ENCODE results near the gene SLBP.
A peak's percentile ranks its signal among the peaks of the same experiment; 100 is the strongest.
"Not testable (repeated sequence)": the region's sequence is repeated elsewhere in the genome, so short reads cannot be mapped to it uniquely, and the experiment has no call there.

Gene SLBP

DNA sequence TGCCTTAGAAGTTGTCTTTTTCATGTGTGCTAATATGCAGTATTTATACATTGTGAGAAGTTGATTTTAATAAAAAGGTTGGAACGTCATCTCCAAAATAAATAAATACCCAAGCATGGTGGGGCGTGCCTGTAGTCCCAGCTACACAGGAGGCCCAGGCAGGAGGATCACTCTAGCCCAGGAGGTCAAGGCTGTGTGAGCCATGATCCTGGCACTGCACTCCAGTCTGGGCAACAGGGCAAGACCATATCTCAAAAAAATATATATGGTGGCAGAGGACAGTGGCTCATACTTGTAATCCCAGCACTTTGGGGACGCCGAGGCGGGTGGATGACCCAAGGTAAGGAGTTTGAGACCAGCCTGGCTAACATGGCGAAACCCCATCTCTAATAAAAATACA, 6.4 kb downstream of the SLBP start:
- DNase-seq: no peak

DNA sequence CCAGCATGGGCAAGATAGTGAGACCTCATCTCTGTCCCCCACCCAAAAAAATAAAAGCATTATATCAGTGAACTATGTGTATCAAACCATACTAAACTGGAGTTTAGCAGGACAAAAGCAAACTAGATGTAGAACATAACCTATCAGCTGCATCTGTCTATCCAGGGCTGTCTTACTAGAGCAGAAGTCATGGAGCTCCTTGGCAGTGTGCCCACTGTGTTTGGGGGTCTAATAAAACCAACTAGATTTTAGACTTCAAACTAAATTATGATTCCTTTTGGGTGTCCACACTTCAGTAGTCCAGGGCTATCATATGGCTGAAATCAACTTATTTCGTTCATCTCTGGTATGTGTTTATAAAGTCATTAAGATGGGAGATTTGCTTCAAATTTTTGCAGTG, 8.3 kb downstream of the SLBP start:
- DNase-seq: no peak

GRCh38 chr4:1701671-1702070, 10.4 kb downstream of the SLBP start:
- DNase-seq: not testable (repeated sequence)

DNA sequence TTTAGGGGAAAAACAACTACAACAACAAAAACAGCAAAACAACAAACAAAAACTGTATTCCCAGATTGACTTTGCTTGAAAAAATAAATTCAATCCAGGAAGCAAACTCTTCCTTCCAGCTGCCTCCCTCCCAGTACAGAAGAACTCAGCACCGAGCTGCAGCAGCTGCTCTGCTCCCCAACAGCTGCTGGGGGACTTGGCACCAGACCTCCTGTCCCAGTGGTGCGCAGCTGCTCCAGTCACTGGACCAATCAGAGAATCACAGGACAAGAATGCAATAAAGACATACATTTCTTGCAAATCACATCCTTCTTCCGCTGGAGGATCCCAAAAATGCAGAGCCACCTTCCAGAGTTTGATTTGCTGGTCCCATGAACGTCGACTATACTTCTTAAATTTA, 16.2 kb downstream of the SLBP start:
- no peak for DNase-seq

DNA sequence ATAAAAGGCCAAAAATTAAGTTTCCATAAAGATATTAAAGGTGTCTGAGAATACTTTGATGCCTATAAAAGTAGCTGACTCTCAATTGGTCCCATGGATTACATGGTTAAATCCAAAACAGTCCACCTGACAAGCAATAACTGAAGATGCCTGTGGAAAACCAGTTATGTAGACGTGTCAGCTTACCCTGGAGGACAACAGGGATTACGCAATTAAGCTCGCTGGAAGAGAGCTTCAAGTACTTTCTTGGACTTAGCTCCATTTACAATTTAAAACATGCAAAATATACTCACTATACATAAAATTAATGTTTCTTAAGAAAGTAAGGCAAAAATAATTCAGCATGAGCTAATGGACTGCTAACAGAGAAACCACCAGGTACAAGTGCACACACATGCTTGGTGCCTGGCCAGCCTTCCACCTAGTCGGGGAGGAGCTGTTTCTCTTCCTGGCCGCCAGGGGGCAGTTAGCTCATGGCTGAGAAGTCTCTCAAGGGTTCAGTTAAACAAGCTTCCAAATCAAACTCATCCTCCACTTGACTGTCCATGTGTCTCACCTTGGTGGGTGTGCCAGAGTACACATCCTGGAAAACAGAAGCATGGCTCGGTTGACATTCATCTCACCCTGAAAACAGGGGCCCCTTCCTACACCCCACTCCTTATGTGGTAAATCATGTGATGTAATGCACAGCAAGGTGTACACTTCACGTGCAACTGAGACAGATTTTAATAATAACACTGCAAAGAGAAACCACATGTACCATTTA, 18.8 kb downstream of the SLBP start:
- peak; percentile 74 for DNase-seq

GRCh38 chr4:1691737-1692373, 20.3 kb downstream of the SLBP start:
- no peak for DNase-seq

DNA sequence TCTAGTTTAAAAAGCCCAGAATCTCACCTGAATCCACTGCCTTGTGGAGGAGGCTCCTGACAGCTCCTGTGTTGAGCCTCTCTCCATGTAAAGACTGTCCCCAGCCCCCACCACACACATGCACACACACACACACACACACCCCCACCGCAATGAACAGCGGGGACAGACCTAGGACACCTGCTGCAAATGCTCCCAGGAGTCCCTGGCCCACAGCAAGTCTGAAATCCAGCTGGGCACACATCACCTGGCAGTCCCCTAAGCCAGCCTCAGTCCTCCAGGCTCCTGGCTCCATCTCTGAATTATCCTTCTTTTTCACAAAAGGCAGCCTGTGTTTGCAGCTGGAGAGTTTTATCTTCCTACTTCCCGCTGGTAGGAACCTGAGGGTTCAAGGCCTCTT, 21.4 kb downstream of the SLBP start:
- no peak for DNase-seq

DNA sequence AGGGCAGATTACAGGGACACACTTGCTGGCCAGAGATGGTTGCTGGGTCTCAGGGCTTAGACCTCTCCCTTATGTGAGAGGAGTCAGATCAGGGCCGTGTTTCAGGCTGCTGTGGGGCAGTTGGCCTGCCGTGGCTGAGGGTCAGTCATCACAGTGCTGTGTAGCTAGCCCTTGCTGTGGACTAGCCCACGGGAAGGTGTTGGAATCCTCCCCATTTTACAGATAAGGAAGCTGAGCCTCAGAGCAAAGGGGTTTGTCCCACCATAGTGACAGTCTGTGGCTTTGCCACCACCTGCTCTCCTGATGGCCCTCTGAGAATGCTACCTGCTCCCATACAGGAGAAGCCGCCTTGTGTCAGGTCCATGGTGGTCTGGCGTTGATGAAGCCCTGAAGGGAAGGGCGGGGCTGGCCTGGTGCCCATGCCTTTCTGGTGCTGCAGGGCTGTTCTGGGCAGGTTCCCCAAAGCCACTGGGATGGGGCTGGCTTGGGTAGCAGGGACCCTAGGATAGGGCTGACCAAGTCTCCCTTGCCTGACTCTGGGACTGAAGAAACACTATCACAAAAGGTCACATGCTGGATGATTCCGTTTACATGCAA, 25.6 kb downstream of the SLBP start:
- DNase-seq: no peak

GRCh38 chr4:1685235-1686150, 26.6 kb downstream of the SLBP start:
- DNase-seq: no peak

DNA sequence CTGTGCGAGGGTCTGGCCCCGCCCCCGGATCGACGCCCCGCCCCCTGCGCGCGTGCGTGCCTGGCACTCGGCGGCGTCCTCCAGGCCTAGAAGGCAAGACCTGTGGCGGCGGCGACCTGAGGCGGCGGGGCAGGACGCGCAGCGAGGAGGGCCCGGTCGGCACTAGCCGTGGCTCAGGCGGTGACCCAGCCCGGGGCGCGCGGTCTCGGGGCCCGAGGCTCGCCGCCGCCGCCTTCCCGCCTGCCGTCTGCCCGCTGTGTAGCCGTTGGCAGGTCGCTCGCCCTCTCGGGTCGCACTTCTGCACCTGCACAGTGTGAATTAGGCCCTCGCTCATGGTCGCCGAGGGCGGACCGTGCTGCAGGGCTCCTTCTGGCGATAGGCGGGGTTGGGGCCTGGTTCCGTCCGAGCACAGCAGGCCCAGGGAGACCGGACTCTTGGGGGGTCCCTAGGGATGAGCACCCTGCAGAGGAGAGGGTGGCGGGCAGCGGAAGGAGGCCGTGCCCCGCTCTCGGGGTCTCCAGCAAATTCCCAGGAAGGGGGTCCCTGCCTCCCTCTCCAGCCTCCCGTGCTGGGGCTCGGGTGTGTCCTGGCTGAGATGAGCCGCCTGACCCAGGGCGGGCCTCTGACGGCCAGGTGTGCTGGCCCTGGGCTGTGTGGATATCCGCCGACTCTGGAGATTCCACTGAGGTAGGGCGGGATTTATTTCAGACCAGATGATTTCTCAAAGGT, 27.4 kb downstream of the SLBP start:
- no peak for DNase-seq

DNA sequence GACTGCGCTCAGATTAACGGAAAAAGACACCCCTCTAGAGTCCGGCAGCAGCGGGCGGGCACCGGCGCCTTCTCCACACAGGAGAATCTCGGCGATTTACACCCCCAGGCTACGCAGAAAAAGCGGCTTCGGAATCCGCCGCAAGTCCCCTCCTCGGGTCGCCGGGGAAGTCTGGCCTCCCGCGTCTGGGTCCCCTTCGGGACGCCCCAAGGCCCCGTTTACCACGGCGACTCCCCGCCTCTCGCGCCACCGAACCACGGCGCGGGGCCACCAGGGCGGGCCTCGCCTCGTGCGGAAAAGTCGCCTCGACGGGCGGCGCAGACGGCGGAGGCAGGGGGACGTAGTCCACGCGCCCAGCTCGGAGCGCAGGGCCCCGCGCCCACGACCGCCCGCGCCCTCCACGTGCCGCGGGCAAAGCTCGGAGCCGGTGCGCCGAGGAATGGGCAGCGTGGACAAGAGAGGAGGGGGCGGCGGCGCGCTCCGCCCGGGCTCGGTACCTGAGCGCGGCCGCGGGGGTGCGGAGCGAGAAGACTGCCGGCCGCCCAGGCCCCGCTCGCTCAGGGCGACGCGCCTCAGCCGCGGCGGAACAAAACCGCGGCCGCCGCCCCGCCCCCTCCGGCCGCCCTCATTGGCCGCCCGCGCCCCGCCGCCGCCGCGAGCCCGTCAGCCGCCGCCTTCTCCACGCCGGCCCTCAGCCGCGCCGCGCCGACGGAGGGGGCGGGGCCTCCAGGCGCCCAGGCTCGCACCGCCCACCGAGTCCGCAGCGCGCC, 28.2 kb downstream of the SLBP start, which contains the start of gene FAM53A:
FAM53A (minus strand) TSS at position 578 of the 770 bp plus-strand sequence. CDS start 15,572 bp downstream, outside the sequence.
- peak; percentile 83 for DNase-seq

- DNase-seq: no peak
Measured at GRCh38 chr4:1683261-1683735, 28.8 kb downstream of the SLBP start.

DNA sequence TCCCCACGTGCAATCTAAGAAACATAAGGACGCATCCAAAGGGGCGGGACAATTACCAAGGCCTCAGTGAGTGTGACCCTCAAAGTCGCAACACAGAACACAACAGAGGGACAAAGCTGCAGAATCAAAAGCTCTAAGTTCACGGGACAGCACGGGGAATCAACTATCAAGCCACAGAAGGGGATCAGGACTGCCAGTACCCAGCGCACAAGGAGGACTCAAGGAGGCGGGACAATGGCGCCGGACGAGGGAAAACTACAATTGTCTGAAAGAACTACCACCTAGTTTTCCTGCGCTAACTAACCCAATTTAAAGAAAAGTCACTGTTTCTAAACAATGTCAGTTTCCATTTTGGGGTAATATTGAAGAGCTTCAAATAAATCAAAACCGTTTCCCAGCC, 29.3 kb downstream of the SLBP start:
- DNase-seq: no peak

- DNase-seq: no peak
Measured at GRCh38 chr4:1678244-1678643, 33.9 kb downstream of the SLBP start.

DNA sequence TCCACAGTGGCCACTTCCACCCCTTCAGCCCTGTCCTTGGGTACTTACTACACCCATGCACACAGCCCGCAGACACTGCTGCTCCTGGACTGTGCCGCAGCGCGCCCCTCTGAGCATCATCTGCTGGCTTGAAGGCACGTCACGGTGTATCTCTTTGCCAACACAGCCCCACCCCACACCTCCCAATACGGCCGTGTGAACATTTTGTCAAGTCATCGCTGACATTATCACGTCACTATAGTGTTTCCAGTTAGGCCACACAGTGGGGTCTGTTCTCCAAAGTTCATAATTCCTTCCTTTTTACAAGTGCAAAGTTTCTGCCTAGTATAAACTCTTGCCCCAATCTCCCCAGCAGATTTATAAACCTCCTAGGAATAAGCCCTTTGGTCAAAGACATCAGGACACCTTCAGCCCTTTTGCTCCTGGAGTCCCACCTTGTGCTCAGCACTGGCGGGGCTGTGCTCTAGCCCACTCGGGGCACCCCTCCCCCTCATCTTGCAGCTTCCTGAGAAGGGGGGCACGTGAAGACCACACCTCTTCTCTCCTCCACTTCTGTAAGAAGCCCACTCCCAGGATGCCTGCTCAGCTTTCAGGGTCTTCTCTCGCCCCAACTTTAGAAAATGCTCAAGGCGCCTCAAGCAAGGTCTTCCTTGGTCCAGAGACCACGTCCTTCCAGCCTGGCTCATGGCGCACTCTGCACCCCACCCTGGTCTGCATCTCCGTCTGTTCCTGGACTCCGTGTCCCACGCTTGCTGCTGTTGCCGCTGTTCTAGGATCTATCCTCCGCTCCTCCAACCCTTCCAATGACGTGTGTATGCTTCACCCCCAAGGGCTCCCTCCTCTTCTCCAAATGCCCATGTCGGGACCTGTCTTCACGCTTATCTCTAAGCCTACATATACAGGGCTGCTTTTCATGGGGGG, 35.3 kb downstream of the SLBP start:
- no peak for DNase-seq

DNA sequence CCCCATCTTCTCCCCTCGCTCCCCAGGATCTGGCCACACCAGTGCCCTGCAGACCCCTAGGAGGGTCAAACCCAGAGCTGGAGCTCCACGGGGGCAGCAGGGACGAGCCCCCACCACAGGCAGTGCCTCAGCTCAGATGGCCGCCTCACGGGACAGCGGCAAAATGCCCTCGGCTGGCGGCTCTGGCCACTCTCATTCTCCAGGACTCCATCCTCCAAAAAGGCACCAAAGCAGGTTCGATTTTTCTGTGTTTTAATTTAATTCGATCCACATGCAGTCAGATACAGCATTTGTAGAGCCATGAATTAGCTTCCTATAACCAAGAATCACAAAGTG, 36.3 kb downstream of the SLBP start:
- DNase-seq: no peak

DNA sequence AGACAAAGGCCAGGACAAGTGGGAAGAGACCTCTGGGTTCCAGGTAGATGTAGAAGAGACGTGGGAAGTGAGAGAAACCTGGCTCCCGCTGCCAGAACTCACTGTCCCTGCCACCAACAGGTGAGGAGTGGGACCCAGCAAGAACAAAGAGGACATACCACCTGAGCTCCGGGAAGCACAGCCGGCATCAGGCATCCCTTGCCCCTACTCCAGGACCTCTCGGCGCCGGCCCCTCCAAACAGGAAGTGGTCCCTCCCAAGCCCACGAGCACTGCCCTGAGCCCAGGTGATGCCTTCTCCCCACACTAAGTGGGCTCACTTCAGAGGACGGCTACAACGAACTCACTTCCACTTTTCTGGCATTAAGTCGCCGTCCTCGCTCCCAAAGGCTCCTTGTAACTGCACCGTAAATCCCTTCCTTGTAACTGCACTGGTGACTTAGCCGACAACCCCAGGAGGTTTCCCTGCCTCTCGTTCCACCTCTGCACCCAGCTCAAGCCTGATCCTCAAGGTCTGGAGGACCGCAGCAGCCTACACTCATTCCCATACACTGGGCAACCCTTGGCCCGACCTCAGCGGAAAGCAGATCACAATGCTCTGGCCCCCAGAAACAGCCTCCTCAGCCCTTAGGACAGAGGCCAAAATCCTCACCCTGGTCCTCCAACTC, 36.9 kb downstream of the SLBP start:
- no peak for DNase-seq

DNA sequence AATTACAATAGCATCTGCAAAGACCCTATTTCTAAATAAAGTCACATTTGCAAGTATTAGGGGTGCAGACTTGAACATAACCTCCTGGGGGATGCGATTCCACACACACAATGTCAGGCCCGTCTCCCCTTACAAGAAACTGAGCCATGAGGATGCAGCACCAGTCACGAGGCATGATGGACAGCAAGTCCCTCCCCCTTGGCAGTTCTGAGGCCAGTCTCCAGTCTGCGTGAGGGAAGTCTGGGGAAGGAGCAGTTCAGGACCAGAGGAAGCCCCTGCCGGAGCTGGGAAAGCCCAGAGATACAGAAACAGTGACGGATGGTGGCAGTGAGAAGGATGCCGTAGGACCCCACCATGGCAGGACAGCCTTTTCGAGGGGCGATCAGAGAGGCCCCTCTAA, 37.4 kb downstream of the SLBP start:
- DNase-seq: no peak

DNA sequence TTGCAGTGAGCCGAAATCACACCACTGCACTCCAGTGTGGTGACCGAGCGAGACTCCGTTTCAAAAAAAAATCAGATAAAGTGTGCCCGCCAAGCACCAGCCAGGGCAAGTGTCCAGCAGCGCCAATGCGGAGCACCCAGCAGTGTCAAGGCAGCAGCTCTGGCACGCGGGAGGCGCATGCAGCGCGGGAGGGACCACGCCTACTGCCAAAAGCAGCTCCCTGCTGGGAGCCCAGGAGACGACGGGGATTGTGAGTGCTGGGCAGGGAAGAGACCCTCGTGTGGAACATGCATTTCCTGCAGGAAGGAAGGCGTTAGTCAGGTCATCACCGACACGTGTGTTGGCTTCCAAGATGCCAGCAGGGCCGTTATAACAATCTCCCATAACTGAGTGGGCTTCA, 38.4 kb downstream of the SLBP start:
- no peak for DNase-seq

GRCh38 chr4:1671011-1671410, 41.1 kb downstream of the SLBP start:
- DNase-seq: not testable (repeated sequence)
